Lower leg skin (tissue), 4 donors: ENCODE results near the gene CLIC4. TPM values are rescaled to one million over a fixed set of nuclear protein-coding genes. Genes with fewer than 3 reads are reported as not detected.
"Not testable (repeated sequence)": the region's sequence is repeated elsewhere in the genome, so short reads cannot be mapped to it uniquely, and the experiment has no call there.

Experiments
- DNase-seq, 2 donors: peaks; one replicate each; pipeline ENCODE4 v3.0.0-alpha.2; 2019; ENCODE audit warnings: low spot score in 2 of 2
- H3K4me3 ChIP-seq: fragments of 200-600 bp; sonication (generic); 2 replicates; pipeline ENCODE4 v1.5.1; 2017; ENCODE audit warnings: mild to moderate bottlenecking, low read depth; ENCODE audit not compliant: poor library complexity, severe bottlenecking
- POLR2A ChIP-seq, 2 donors: fragments of 450-650 bp; IDR thresholded peaks; one replicate each; pipeline ENCODE4 v1.6.1; 2016 to 2017; ENCODE audit warnings: antibody characterized with exemption in 2 of 2, mild to moderate bottlenecking in 1 of 2, moderate library complexity in 1 of 2
- WGBS, 2 donors: methylation state at CpG; one replicate each; pipeline ENCODE4 v1.1.5; 2018; 5-methylcytosine and 5-hydroxymethylcytosine counted together
- intact Hi-C: fragments of 100-400 bp; cut with DNase I; formaldehyde crosslinking; loops from one replicate; pipeline ENCODE4 v1.15.0; 2023; ENCODE audit warnings: low total_unique reads
- total RNA-seq, 4 donors: library from RNA; depleted of rRNA; stranded (reverse); fragments of >200 nt; gene quantifications; one replicate each; pipeline ENCODE4 v1.1.0, GENCODE V29; 2016
- TF ChIP-seq, protein P1 (sequence below), 3 donors: fragments of 450-650 bp; IDR thresholded peaks; one replicate each; pipeline ENCODE4 v1.5.1; 2016; ENCODE audit warnings: antibody characterized with exemption in 3 of 3, mild to moderate bottlenecking in 3 of 3, moderate library complexity in 2 of 3

CLIC4 gene
- total RNA-seq, 4 donors from 2014 or later: 32.0 to 97.3 (median 60.7) TPM

DNA sequence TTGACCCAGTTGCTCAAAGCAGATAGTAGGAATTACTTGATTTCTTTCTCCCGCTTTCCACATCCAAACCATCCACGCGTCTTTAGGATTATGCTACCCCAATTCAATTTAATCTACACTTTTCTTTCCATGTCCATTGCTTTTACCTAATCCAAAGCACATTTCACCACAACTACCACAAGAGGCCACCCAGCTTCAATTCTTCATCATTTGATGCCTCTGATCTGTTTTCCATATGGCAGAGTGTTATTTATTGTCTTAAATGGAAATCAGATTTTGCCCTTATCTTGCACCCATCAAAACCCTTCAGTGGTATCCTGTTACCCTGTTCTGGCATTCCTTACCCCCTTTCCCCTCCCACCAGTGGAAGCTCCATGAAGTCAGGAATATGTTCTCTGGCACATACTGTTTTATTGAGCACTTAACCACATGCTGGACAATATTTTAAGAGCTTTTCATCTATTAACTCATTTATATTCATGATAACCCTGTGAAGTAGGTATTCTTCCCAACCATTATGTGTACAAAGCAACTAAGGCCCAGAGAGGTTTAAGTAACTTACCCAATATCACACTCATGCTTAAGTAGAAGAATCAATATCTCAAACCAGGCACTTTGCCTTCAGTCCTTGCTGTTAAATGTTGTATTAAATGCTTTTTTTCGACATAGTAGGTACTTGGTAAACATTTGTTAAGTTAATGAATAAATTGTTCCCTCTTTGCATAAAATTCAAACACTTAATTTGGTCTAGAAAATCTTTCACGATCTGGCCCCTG, 34.6 kb downstream of the CLIC4 start:
- intact Hi-C loops: no loop called here
- DNase-seq: no peak
- H3K4me3 ChIP-seq: no peak overlapping the region
- WGBS, 2 donors: 90 to 95% methylated on average over 5 of the region's 5 CpGs
- no peak for TF ChIP-seq POLR2A (IDR thresholded peaks at IDR 0.05)
- TF ChIP-seq, protein P1, sequence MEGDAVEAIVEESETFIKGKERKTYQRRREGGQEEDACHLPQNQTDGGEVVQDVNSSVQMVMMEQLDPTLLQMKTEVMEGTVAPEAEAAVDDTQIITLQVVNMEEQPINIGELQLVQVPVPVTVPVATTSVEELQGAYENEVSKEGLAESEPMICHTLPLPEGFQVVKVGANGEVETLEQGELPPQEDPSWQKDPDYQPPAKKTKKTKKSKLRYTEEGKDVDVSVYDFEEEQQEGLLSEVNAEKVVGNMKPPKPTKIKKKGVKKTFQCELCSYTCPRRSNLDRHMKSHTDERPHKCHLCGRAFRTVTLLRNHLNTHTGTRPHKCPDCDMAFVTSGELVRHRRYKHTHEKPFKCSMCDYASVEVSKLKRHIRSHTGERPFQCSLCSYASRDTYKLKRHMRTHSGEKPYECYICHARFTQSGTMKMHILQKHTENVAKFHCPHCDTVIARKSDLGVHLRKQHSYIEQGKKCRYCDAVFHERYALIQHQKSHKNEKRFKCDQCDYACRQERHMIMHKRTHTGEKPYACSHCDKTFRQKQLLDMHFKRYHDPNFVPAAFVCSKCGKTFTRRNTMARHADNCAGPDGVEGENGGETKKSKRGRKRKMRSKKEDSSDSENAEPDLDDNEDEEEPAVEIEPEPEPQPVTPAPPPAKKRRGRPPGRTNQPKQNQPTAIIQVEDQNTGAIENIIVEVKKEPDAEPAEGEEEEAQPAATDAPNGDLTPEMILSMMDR (IDR thresholded peaks at IDR 0.05): no peak

- H3K4me3 ChIP-seq, DNase-seq, intact Hi-C loops: not testable (repeated sequence)
- WGBS, 2 donors: 92 to 95% methylated on average over 8 of the region's 8 CpGs
These were observed 35.4 kb downstream of the CLIC4 start for GRCh38 chr1:24780626-24781025.

DNA sequence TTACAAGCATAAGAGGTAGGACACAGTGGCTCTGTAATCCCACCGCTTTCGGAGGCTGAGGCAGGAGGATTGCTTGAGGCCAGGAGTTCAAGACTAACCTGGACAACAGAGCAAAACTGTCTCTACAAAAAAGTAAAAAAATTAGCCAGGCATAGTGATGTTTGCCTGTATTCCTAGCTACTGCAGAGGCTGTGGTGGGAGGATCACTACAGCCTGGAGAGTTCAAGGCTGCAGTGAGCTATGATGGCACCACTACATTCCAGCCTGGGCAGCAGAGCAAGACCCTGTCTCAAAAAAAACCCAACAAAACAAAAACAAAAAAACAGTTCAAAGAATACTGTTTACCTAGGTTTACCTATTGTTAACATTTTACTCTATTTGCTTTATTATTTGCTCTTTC, 37.4 kb downstream of the CLIC4 start:
- DNase-seq: no peak
- H3K4me3 ChIP-seq: no peak overlapping the region
- intact Hi-C loops: no loop called here
- TF ChIP-seq, protein P1 (IDR thresholded peaks at IDR 0.05): no peak
- no peak for TF ChIP-seq POLR2A (IDR thresholded peaks at IDR 0.05)
- 93 to 94% methylated on average over 2 of the region's 2 CpGs for WGBS, 2 donors

DNA sequence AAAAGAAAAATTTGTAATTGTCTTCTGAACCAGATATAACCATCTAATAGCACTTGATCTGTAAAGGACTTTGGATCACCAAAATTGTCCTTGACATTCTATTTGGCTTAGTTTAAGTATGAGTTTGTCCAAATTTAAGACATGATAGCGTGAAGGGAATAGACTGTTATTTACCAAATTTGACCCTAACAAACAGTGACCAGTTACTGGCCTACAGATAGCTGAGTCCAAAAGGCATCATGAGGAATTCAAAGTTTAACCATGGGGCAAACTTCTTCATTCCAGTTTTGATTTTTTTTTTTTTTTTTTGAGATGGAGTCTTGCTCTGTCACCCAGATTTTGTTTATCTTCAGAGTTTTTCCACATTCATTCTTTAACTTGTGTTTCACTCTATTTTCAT, 38.5 kb downstream of the CLIC4 start:
- WGBS, 2 donors: 84 to 95% methylated on average over 1 of the region's 1 CpG
- no peak for TF ChIP-seq POLR2A (IDR thresholded peaks at IDR 0.05)
- TF ChIP-seq, protein P1 (IDR thresholded peaks at IDR 0.05): no peak
- no peak for DNase-seq
- intact Hi-C loops: no loop called here
- no peak overlapping the region for H3K4me3 ChIP-seq

DNA sequence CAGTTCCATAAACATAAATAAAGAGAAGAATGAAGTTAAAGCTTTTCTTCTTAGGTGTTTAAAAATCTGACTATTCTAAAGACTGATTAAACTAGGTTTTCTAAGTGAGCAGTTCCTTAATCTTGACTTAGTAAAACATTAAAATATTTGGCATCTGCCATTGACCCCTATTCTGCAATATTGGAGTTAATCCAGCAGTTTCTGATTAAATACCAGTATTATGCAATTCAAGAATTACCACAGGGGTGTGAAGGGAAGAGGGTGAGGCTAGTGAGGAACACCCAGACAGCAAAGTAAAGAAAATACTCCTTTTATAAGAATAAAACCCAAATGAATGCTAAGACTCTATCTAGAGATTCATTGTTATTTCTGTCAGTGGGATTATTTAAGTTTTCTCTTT, 40.9 kb downstream of the CLIC4 start:
- TF ChIP-seq POLR2A (IDR thresholded peaks at IDR 0.05): no peak
- TF ChIP-seq, protein P1 (IDR thresholded peaks at IDR 0.05): no peak
- no peak for DNase-seq
- intact Hi-C loops: no loop called here
- no peak overlapping the region for H3K4me3 ChIP-seq

DNA sequence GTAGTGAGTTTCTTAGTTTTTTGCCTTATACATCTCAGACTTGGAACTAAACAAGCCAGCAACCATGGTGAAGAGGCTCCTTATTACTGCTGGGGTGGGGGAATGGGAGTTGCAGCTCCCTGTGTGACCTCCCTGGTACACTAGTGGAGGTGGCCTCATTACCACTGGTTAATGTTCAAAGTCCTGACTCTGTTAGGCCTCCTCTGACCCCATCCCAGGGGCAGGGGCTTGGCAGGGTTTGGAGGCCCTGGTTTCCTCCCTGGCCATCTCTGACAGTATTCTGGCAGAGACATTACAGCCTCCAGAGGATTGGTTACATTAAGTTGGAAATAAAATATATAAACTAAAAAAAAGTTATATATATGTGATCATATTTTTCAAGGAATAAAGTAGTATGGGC, 45.2 kb downstream of the CLIC4 start:
- TF ChIP-seq POLR2A (IDR thresholded peaks at IDR 0.05): no peak
- TF ChIP-seq, protein P1 (IDR thresholded peaks at IDR 0.05): no peak
- no peak overlapping the region for H3K4me3 ChIP-seq
- DNase-seq: no peak
- intact Hi-C loops: no loop called here
